Stimulated activated CD8-positive, alpha-beta memory T cell treated with anti-CD3 and anti-CD28 coated beads, Interleukin-7, amount 100 ng/mL, for 4 hours (primary cell): Measurements from ENCODE around the gene KCNB1.

Source experiments
- DNase-seq, 2 donors: peaks; one replicate each; pipeline ENCODE4 v3.0.0-alpha.2; 2020; ENCODE audit warnings: low read depth in 2 of 2

The KCNB1 gene

GRCh38 chr20:49435639-49436038 is 46.8 kb downstream of the KCNB1 start:
- no peak for DNase-seq

GRCh38 chr20:49433333-49433732 is 49.1 kb downstream of the KCNB1 start:
- no peak for DNase-seq

GRCh38 chr20:49432550-49432949 is 49.9 kb downstream of the KCNB1 start:
- DNase-seq: no peak

- DNase-seq: no peak
These were observed 51.1 kb downstream of the KCNB1 start for GRCh38 chr20:49431329-49431728.

- DNase-seq: no peak
These were observed 52.1 kb downstream of the KCNB1 start for GRCh38 chr20:49430320-49430719.

GRCh38 chr20:49427751-49428518 is 54.5 kb downstream of the KCNB1 start:
- DNase-seq: no peak

GRCh38 chr20:49426873-49427272 is 55.6 kb downstream of the KCNB1 start:
- DNase-seq: no peak

- DNase-seq: no peak
These were observed 56.1 kb downstream of the KCNB1 start for GRCh38 chr20:49426395-49426794.

- no peak for DNase-seq
These were observed 57.9 kb downstream of the KCNB1 start for GRCh38 chr20:49424536-49424935.

- no peak for DNase-seq
These were observed 60.3 kb downstream of the KCNB1 start for GRCh38 chr20:49422161-49422560.

- no peak for DNase-seq
These were observed 61.6 kb downstream of the KCNB1 start for GRCh38 chr20:49420811-49421295.

GRCh38 chr20:49420292-49420691 is 62.2 kb downstream of the KCNB1 start:
- DNase-seq: no peak

- DNase-seq: no peak
These were observed 62.7 kb downstream of the KCNB1 start for GRCh38 chr20:49419785-49420184.

GRCh38 chr20:49418809-49419208 is 63.7 kb downstream of the KCNB1 start:
- no peak for DNase-seq

- no peak for DNase-seq
These were observed 64.5 kb downstream of the KCNB1 start for GRCh38 chr20:49417843-49418555.

GRCh38 chr20:49415668-49416044 is 66.8 kb downstream of the KCNB1 start:
- no peak for DNase-seq

GRCh38 chr20:49415005-49415667 is 67.3 kb downstream of the KCNB1 start:
- DNase-seq: no peak

- DNase-seq: no peak
These were observed 68.8 kb downstream of the KCNB1 start for GRCh38 chr20:49413677-49414076.

GRCh38 chr20:49412953-49413352 is 69.5 kb downstream of the KCNB1 start:
- no peak for DNase-seq

GRCh38 chr20:49412254-49412653 is 70.2 kb downstream of the KCNB1 start:
- no peak for DNase-seq

GRCh38 chr20:49411221-49411925 is 71.1 kb downstream of the KCNB1 start:
- DNase-seq: no peak
